Neuronal stem cell (in vitro differentiated cells): ENCODE measurements around the gene ABL1.

ENCODE experiments used
- DNase-seq: peaks from one replicate; pipeline ENCODE4 v3.0.0-alpha.2; 2013; ENCODE audit warnings: low spot score
- H2AFZ ChIP-seq: one replicate; pipeline ENCODE4 v1.6.1; 2013; ENCODE audit warnings: mild to moderate bottlenecking, low read length, inconsistent platforms
- H2AK5ac ChIP-seq: 2 replicates; pipeline ENCODE4 v1.6.1; 2013; ENCODE audit warnings: low read depth, mild to moderate bottlenecking, inconsistent platforms, low read length, moderate library complexity, mixed read lengths
- H2BK120ac ChIP-seq: 2 replicates; pipeline ENCODE4 v1.6.1; 2013; ENCODE audit warnings: low read depth, mild to moderate bottlenecking, inconsistent platforms, low read length, moderate library complexity, mixed read lengths
- H2BK12ac ChIP-seq: one replicate; pipeline ENCODE4 v1.6.1; 2013; ENCODE audit warnings: low read length, inconsistent platforms
- H2BK15ac ChIP-seq: 2 replicates; pipeline ENCODE4 v1.6.1; 2013; ENCODE audit warnings: mild to moderate bottlenecking, low read length, inconsistent platforms, mixed read lengths
- H2BK5ac ChIP-seq: one replicate; pipeline ENCODE4 v1.6.1; 2013; ENCODE audit warnings: inconsistent platforms, mild to moderate bottlenecking, low read length, moderate library complexity
- H3K14ac ChIP-seq: one replicate; pipeline ENCODE4 v1.6.1; 2013; ENCODE audit warnings: low read length, inconsistent platforms
- H3K18ac ChIP-seq: 2 replicates; pipeline ENCODE4 v1.6.1; 2013; ENCODE audit warnings: low read length, inconsistent platforms
- H3K23ac ChIP-seq: 2 replicates; pipeline ENCODE4 v1.6.1; 2013; ENCODE audit warnings: low read depth, mild to moderate bottlenecking, mixed read lengths, low read length, inconsistent platforms; ENCODE audit not compliant: poor library complexity
- H3K27ac ChIP-seq: replicated peaks from 3 replicates; pipeline ENCODE4 v1.5.1; 2013; ENCODE audit warnings: low read length, inconsistent platforms
- H3K27me3 ChIP-seq, 3 experiments: 2 replicates each; pipeline ENCODE4 v1.6.1; 2013; ENCODE audit warnings: low read length in 3 of 3, mild to moderate bottlenecking in 2 of 3, inconsistent platforms in 1 of 3, low read depth in 1 of 3, mixed read lengths in 1 of 3, moderate library complexity in 1 of 3; ENCODE audit not compliant: control insufficient read depth in 3 of 3, insufficient read depth in 3 of 3
- H3K36me3 ChIP-seq, 2 donors: replicated peaks in 1 of 2; 2 replicates each; pipeline ENCODE4 v1.6.1; 2013; ENCODE audit warnings: low read length in 2 of 2; ENCODE audit not compliant: control insufficient read depth in 2 of 2, insufficient read depth in 2 of 2
- H3K4ac ChIP-seq: 2 replicates; pipeline ENCODE4 v1.6.1; 2013; ENCODE audit warnings: inconsistent platforms, mild to moderate bottlenecking, low read length, moderate library complexity
- H3K4me1 ChIP-seq, 2 donors: 1 replicate in 1 of 2; 2 replicates in 1 of 2; pipeline ENCODE4 v1.6.1; 2013; ENCODE audit warnings: low read length in 2 of 2, low read depth in 1 of 2; ENCODE audit not compliant: control insufficient read depth in 2 of 2, insufficient read depth in 1 of 2
- H3K4me2 ChIP-seq: one replicate; pipeline ENCODE4 v1.6.1; 2013; ENCODE audit warnings: mild to moderate bottlenecking, low read length, inconsistent platforms; ENCODE audit not compliant: insufficient read depth, poor library complexity, severe bottlenecking
- H3K4me3 ChIP-seq, 2 donors: 2 replicates each; pipeline ENCODE4 v1.5.1; 2013; ENCODE audit warnings: low read length in 2 of 2, mild to moderate bottlenecking in 2 of 2, inconsistent platforms in 1 of 2, moderate library complexity in 1 of 2
- H3K79me1 ChIP-seq: one replicate; pipeline ENCODE4 v1.6.1; 2013; ENCODE audit warnings: low read depth, mild to moderate bottlenecking, inconsistent platforms, low read length, moderate library complexity
- H3K9ac ChIP-seq: one replicate; pipeline ENCODE4 v1.6.1; 2013; ENCODE audit warnings: mild to moderate bottlenecking, low read depth, low read length, inconsistent platforms; ENCODE audit not compliant: poor library complexity
- H3K9me3 ChIP-seq, 2 donors: replicated peaks in 1 of 2; 2 replicates each; pipeline versions ENCODE3 to v1.6.1; 2013; ENCODE audit warnings: low read length in 2 of 2, mild to moderate bottlenecking in 2 of 2, inconsistent platforms in 1 of 2, low read depth in 1 of 2, mixed read lengths in 1 of 2, moderate library complexity in 1 of 2; ENCODE audit not compliant: control insufficient read depth in 2 of 2, insufficient read depth in 1 of 2
- H4K8ac ChIP-seq: one replicate; pipeline ENCODE4 v1.6.1; 2013; ENCODE audit warnings: low read depth, mild to moderate bottlenecking, inconsistent platforms, low read length, moderate library complexity
- H4K91ac ChIP-seq: one replicate; pipeline ENCODE4 v1.6.1; 2013; ENCODE audit warnings: low read length, low read depth, mild to moderate bottlenecking, inconsistent platforms; ENCODE audit not compliant: poor library complexity
- WGBS, 2 donors: extraction: QIAGEN DNeasy Blood & Tissue Kit; methylation state at CpG; one replicate each; pipeline ENCODE4 v1.1.7; 2013; ENCODE audit warnings: missing lambda C conversion rate in 2 of 2, mixed read lengths in 1 of 2; ENCODE audit not compliant: insufficient read length in 2 of 2, insufficient replicate concordance in 1 of 2; ENCODE audit errors: extremely low coverage in 2 of 2; 5-methylcytosine and 5-hydroxymethylcytosine counted together

Gene ABL1

GRCh38 chr9:130932255-130933079 is 97.4 kb downstream of the ABL1 start:
- Histone ChIP-seq H2BK120ac (no peak overlapping the region), H3K18ac (peak overlapping the region; percentile 11), H3K27ac (no peak overlapping the region), H3K23ac (peak overlapping the region; percentile 39), H3K9ac (no peak overlapping the region), H3K9me3 (no peaks in the 10 kb centered on the region), H2BK12ac (no peak overlapping the region), H3K4me1 (peaks cover 17 to 20% of the 10 kb centered on the region in 2 donors), H3K4ac (no peak overlapping the region), H3K4me2 (no peak overlapping the region), H4K91ac (no peak overlapping the region), H3K4me3 (no peak overlapping the region), H3K27me3 (peaks cover 0 to 61% (median 3%) of the 10 kb centered on the region in 3 experiments), H2BK15ac (no peak overlapping the region), H2AFZ (no peak overlapping the region), H4K8ac (no peak overlapping the region), H2BK5ac (no peak overlapping the region), H3K14ac (no peak overlapping the region), H3K79me1 (no peaks in the 10 kb centered on the region), H3K36me3 (no peaks in the 10 kb centered on the region), H2AK5ac (peak overlapping the region; percentile 28)
- no CpG with 5 or more reads among the region's 21 CpGs for WGBS, 2 donors
- DNase-seq = no peak

GRCh38 chr9:130933114-130934046 is 98.3 kb downstream of the ABL1 start:
- no peak overlapping the region for H2AFZ ChIP-seq
- no peak overlapping the region for H4K91ac ChIP-seq
- no CpG with 5 or more reads among the region's 26 CpGs for whole genome bisulfite sequencing, 2 donors
- H3K27me3 ChIP-seq = peaks cover 7 to 66% (median 12%) of the 10 kb centered on the region in 3 experiments
- H2AK5ac ChIP-seq = peak overlapping the region; percentile 69
- no peak overlapping the region for H2BK5ac ChIP-seq
- DNase-seq = no peak
- no peaks in the 10 kb centered on the region for H3K36me3 ChIP-seq
- H3K4me3 ChIP-seq = no peak overlapping the region
- H2BK120ac ChIP-seq = no peak overlapping the region
- no peaks in the 10 kb centered on the region for H3K9me3 ChIP-seq
- no peak overlapping the region for H3K27ac ChIP-seq
- H3K79me1 ChIP-seq = no peaks in the 10 kb centered on the region
- H3K9ac ChIP-seq = no peak overlapping the region
- H3K4me1 ChIP-seq = peaks cover 18 to 19% of the 10 kb centered on the region in 2 donors
- H3K14ac ChIP-seq = peak overlapping the region; percentile 28
- no peak overlapping the region for H2BK12ac ChIP-seq
- peak overlapping the region; percentile 31 for H2BK15ac ChIP-seq
- no peak overlapping the region for H3K4ac ChIP-seq
- peak overlapping the region; percentile 26 for H3K23ac ChIP-seq
- no peak overlapping the region for H4K8ac ChIP-seq
- peak overlapping the region; percentile 80 for H3K18ac ChIP-seq
- no peak overlapping the region for H3K4me2 ChIP-seq

GRCh38 chr9:130934246-130934645 is 99.2 kb downstream of the ABL1 start:
- no peaks in the 10 kb centered on the region for H3K79me1 ChIP-seq
- H4K91ac ChIP-seq = no peak overlapping the region
- H3K23ac ChIP-seq = peak overlapping the region; percentile 80
- peak overlapping the region; percentile 69 for H2AK5ac ChIP-seq
- peak overlapping the region; percentile 55 for H2BK5ac ChIP-seq
- WGBS, 2 donors = no CpG with 5 or more reads among the region's 11 CpGs
- no peak overlapping the region for H4K8ac ChIP-seq
- H3K9me3 ChIP-seq = no peaks in the 10 kb centered on the region
- H3K27me3 ChIP-seq = peaks cover 8 to 66% (median 20%) of the 10 kb centered on the region in 3 experiments
- no peak overlapping the region for H3K4me2 ChIP-seq
- H3K18ac ChIP-seq = peak overlapping the region; percentile 17
- peaks cover 18 to 19% of the 10 kb centered on the region in 2 donors for H3K4me1 ChIP-seq
- H3K14ac ChIP-seq = no peak overlapping the region
- no peak overlapping the region for H3K27ac ChIP-seq
- H2BK12ac ChIP-seq = no peak overlapping the region
- no peak for DNase-seq
- H3K36me3 ChIP-seq = no peaks in the 10 kb centered on the region
- no peak overlapping the region for H3K4me3 ChIP-seq
- H3K9ac ChIP-seq = no peak overlapping the region
- no peak overlapping the region for H3K4ac ChIP-seq
- no peak overlapping the region for H2AFZ ChIP-seq
- peak overlapping the region; percentile 31 for H2BK15ac ChIP-seq
- H2BK120ac ChIP-seq = no peak overlapping the region
